Left renal pelvis (tissue), 4 donors: Measurements from ENCODE around the gene ZNF684. TPM values are rescaled to one million over a fixed set of nuclear protein-coding genes. Genes with fewer than 3 reads are reported as not detected.
"Not testable (repeated sequence)": the region's sequence is repeated elsewhere in the genome, so short reads cannot be mapped to it uniquely, and the experiment has no call there.

ENCODE experiments used
- DNase-seq, 4 donors: peaks; one replicate each; pipeline ENCODE4 v3.0.0-alpha.2; 2013; ENCODE audit warnings: low read depth in 4 of 4, low spot score in 3 of 4
- polyA plus RNA-seq, 4 donors: library from polyadenylated mRNA; unstranded; fragments of 120-200 nt; gene quantifications; one replicate each; pipeline ENCODE4 v1.2.1, GENCODE V29; 2013; ENCODE audit not compliant: insufficient read length in 4 of 4

The ZNF684 gene
- 10 to 100 TPM in 3 of 4 donors, 1 to 10 TPM in 1; 6.5 to 12.8 (median 10.9) TPM for polyA plus RNA-seq

GRCh38 chr1:40531381-40532061 is at the start of gene ZNF684:
Gene ZNF684 (plus strand): TSS chr1:40531637. CDS start chr1:40533167, 1,530 bp downstream.
- peak; percentile 78 to 91 (median 85) for DNase-seq

GRCh38 chr1:40495315-40495903 is 36.0 kb upstream of the ZNF684 start:
- DNase-seq: no peak

- not testable (repeated sequence) for DNase-seq
These were observed 28.8 kb upstream of the ZNF684 start for GRCh38 chr1:40502651-40503050.

GRCh38 chr1:40507973-40508372 is 23.5 kb upstream of the ZNF684 start:
- no peak for DNase-seq

GRCh38 chr1:40508375-40509341 is 22.8 kb upstream of the ZNF684 start, which contains the start of gene EXO5:
Gene EXO5 (plus strand): TSS chr1:40508767. CDS start chr1:40514545, 5,778 bp downstream.
- peak in 3 of 4 donors; percentile 48 to 54 (median 53) for DNase-seq

GRCh38 chr1:40519517-40519916 is 11.9 kb upstream of the ZNF684 start:
- no peak for DNase-seq

GRCh38 chr1:40530735-40531380 is 579 bp upstream of the ZNF684 start:
- peak in 1 of 4 donors; percentile 26 for DNase-seq

GRCh38 chr1:40532062-40532389 is 589 bp downstream of the ZNF684 start:
- DNase-seq: no peak

GRCh38 chr1:40532844-40533424 is 1.5 kb downstream of the ZNF684 start:
- no peak for DNase-seq

- no peak for DNase-seq
These were observed 3.2 kb downstream of the ZNF684 start for GRCh38 chr1:40534589-40534988.

GRCh38 chr1:40535732-40536131 is 4.3 kb downstream of the ZNF684 start:
- no peak for DNase-seq

- no peak for DNase-seq
These were observed 7.9 kb downstream of the ZNF684 start for GRCh38 chr1:40539338-40539737.

- DNase-seq: no peak
These were observed 15.5 kb downstream of the ZNF684 start for GRCh38 chr1:40546957-40547356.

- no peak for DNase-seq
These were observed 21.6 kb downstream of the ZNF684 start for GRCh38 chr1:40553017-40553416.

- not testable (repeated sequence) for DNase-seq
These were observed 23.4 kb downstream of the ZNF684 start for GRCh38 chr1:40554807-40555206.

- no peak for DNase-seq
These were observed 24.7 kb downstream of the ZNF684 start for GRCh38 chr1:40556121-40556520.

GRCh38 chr1:40558241-40558640 is 26.8 kb downstream of the ZNF684 start:
- DNase-seq: not testable (repeated sequence)

- DNase-seq: no peak
These were observed 30.7 kb downstream of the ZNF684 start for GRCh38 chr1:40562185-40562584.

GRCh38 chr1:40563266-40563665 is 31.8 kb downstream of the ZNF684 start:
- DNase-seq: no peak

- no peak for DNase-seq
These were observed 33.1 kb downstream of the ZNF684 start for GRCh38 chr1:40564506-40564905.
